ENCODE measurements around the gene MTSS2.

GRCh38 chr16:70734522-70735095 is 48.8 kb upstream of the MTSS2 start:
- TF ChIP-seq CTCF (IDR thresholded peaks at IDR 0.05 in 4 of 5, conservative IDR thresholded peaks at IDR 0.05 in 1 of 5) (no peak), POLR2A (IDR thresholded peaks at IDR 0.05) (no peak)

All from gastrocnemius medialis (tissue), 4 donors.